ENCODE data around the gene DNM3. TPM values are rescaled to one million over a fixed set of nuclear protein-coding genes. Genes with fewer than 3 reads are reported as not detected.

DNM3 gene
- total and polyA plus RNA-seq, 9 of the 15 experiments (the other 6 are each of a cell fraction or from before 2014, with no cell fraction given) = 0.08 to 0.36 (median 0.22) TPM; not detected in 1

DNA sequence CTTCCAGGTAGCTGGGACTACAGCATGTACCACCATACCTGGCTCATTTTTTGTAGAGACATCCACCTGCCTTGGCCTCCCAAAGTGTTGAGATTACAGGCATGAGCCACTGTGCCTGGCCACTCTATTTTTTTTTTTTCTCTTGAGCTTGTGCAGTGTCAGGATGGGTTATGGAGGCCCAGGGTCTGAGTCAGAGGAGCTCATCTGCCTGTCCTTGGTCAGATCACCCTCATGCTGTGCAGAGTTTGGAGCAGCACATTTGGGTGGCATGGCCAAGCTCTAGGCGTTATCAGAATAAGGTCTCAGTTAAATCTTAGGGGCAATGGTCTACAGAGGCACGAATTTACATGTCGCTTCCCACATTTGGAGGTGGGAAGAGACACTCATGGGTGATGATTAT lies 43.0 kb upstream of the DNM3 start:
- ChIA-PET CTCF (ENCODE audit: low intra/inter-chr PET ratio) (interaction anchor here (1.0 to 1.2 kb wide), 2 partner anchors 53 to 189 kb away, joined by 3 to 4 read pairs; no protein-coding TSS in a partner anchor), POLR2A (interaction anchor here (1.3 to 3.2 kb wide), 3 partner anchors 11 to 19 kb away, joined by 3 to 11 read pairs (median 3); partner anchors contain the start of gene METTL13)
- no peaks in the 10 kb centered on the region for H3K9me1 ChIP-seq (ENCODE audit: control insufficient read depth, insufficient read depth, low read length)
- in situ Hi-C loops (cut with MboI) (no loop called here), intact Hi-C loops (cut with micrococcal nuclease) (no loop called here)
- TF ChIP-seq MCM2 (IDR thresholded peaks at IDR 0.05; ENCODE audit: low read depth) = no peak
- no peak for TF ChIP-seq ZBTB9 (CRISPR knock-in tag; IDR thresholded peaks at IDR 0.05)
- no peak for TF ChIP-seq SIN3A (IDR thresholded peaks at IDR 0.05; ENCODE audit: borderline replicate concordance in 2 of 2, control insufficient read depth in 1 of 2, low read depth in 2 of 2, low read length in 2 of 2)
- no peak for TF ChIP-seq SIRT6 (IDR thresholded peaks at IDR 0.05; ENCODE audit: low read depth, low read length)
- TF ChIP-seq ZBTB43 (CRISPR knock-in tag; IDR thresholded peaks at IDR 0.05) = no peak
- no peak for TF ChIP-seq SNIP1 (IDR thresholded peaks at IDR 0.05; ENCODE audit: low read depth)
- TF ChIP-seq LARP7 (IDR thresholded peaks at IDR 0.05) = no peak
- no peak for TF ChIP-seq ZNF436 (CRISPR knock-in tag; IDR thresholded peaks at IDR 0.05)
- no peak for TF ChIP-seq MTA1 (IDR thresholded peaks at IDR 0.05; ENCODE audit: borderline replicate concordance)
- no peak for TF ChIP-seq EP300 (IDR thresholded peaks at IDR 0.05; ENCODE audit: low read length)
- no peak for TF ChIP-seq GTF2B (IDR thresholded peaks at IDR 0.05; ENCODE audit: extremely low read depth, insufficient read length)
- no peak for TF ChIP-seq EZH2 (IDR thresholded peaks at IDR 0.05; ENCODE audit: borderline replicate concordance, low read depth, low read length)
- FAIRE-seq (no peak), DNase-seq (ENCODE audit: extremely low read depth in 1 of 4, low spot score in 3 of 4) (no peak), ATAC-seq (no peak)
- peaks cover 48% of the 10 kb centered on the region for H3K36me3 ChIP-seq (ENCODE audit: control insufficient read depth, insufficient read depth, low read length)
- H3K9ac ChIP-seq (ENCODE audit: insufficient read depth in 1 of 2, low read depth in 2 of 2, low read length in 2 of 2) = no peak overlapping the region
- H2AFZ ChIP-seq (ENCODE audit: low read depth, low read length) = no peak overlapping the region
- H3K4me2 ChIP-seq (ENCODE audit: insufficient read depth, low read length) = no peak overlapping the region
- H3K9me3 ChIP-seq (replicated peaks; ENCODE audit: control insufficient read depth, insufficient read depth, low read depth, low read length) = no peaks in the 10 kb centered on the region
- WGBS (ENCODE audit: insufficient coverage, low coverage, missing lambda C conversion rate) = 78% methylated on average over 3 of the region's 3 CpGs
- no peaks in the 10 kb centered on the region for H3K27me3 ChIP-seq (ENCODE audit: control insufficient read depth in 2 of 2, insufficient read depth in 2 of 2, low read length in 2 of 2)
- H3K27ac ChIP-seq (ENCODE audit: extremely low read depth, low read depth, low read length) = no peak overlapping the region
- no peaks in the 10 kb centered on the region for H3K79me2 ChIP-seq (ENCODE audit: control insufficient read depth, insufficient read depth, low read length)
- H4K20me1 ChIP-seq (replicated peaks; ENCODE audit: control insufficient read depth, insufficient read depth, low read length) = no peaks in the 10 kb centered on the region
- H3K4me1 ChIP-seq (replicated peaks in 1 of 2; ENCODE audit: control insufficient read depth in 2 of 2, insufficient read depth in 2 of 2, low read length in 2 of 2) = no peaks in the 10 kb centered on the region; a peak in 1 of 5 replicates
- H3K4me3 ChIP-seq = no peak overlapping the region
- BruUV-seq (replicated peaks) = no TSS peak
